ENCODE results near the gene DNLZ.

Gene DNLZ

GRCh38 chr9:136374183-136374575, 10.6 kb upstream of the DNLZ start:
- no peak for DNase-seq

- DNase-seq: peak; percentile 74
These were observed 10.0 kb upstream of the DNLZ start, which contains the start of gene CARD9 for GRCh38 chr9:136373300-136374182. CARD9 (minus strand) TSS chr9:136373669; CDS start chr9:136372078, 1,591 bp downstream.

- DNase-seq: peak; percentile 66
These were observed 9.2 kb upstream of the DNLZ start for GRCh38 chr9:136372561-136373299.

DNA sequence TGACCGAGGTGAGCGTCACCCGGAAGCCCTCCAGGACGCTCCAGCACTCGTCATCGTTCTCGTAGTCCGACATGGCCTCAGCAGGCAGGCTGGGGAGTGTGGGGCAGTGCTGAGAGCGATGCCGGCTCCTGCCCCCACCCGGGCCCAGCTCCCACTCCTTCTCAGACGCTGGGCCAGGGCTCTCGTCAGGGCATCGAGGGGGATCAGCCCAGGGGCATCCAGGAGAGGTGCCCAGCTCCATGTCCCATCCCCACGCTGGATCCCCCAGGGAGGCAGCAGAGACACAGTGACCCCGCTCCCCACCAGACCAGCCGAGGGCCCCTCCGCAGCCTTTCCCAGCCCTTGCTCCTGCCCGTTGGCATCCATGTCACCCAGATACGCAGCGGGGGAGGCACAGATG, 8.5 kb upstream of the DNLZ start:
- no peak for DNase-seq

GRCh38 chr9:136371533-136371880, 8.0 kb upstream of the DNLZ start:
- no peak for DNase-seq

DNA sequence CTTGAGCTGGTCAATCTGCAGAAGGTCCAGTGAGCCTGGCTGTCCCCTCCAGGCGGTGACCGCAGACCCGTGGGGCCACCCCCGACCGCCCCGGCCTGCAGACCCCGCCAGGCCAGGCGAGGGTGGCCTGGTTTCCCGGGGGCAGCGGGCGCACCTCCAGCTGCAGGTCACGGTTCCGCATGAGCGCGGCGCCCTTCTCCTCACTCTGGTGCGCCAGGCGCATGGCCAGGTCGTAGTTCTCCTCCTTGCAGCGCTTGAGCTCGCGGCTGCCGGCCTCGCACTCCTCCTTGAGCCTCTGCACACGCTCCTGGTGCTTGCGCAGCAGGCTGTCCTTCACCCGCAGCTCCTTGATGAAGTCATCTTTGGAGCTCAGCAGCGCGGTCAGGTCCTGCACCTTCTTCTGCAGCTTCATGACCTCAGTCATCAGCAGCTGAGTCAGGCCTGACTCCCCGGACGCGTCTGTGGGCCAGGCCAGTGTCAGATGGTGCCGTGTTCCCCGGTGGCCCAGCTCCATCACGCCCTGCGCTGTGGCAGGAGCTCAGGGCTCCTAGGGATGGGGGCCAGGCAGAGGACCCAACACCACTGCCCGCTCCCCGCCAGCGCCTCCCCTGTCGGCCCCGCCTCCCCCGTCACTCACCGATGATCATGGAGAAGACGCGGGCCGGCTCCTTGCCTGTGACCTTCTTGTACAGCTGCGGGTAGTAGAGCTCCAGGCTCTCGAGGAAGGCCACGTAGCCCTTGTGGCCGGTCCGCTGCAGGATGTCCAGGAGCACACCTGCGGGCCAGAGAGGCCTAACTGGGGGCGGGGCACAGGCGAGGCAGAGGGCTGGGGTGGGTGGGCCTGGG, 7.4 kb upstream of the DNLZ start:
- DNase-seq: no peak

DNA sequence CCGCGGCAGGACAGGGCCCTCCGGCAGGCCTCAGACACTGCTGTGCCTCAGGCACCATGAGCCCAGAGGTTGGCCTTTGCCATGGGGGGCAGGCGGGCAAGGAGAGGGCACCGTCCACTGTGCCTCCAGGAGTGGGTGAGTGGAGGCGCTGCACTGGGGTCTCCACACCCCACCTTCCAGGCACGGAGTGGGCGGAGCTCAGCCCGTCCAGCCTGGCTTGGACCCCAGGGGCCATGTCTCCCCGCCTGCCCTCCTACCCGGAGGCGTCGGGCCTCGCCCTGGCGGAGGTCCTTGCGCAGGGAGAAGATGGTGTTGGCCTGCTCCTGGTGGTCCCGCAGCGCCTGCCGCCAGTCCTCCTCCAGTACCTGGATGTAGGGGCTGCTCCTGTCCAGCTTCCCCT, 6.5 kb upstream of the DNLZ start:
- no peak for DNase-seq

GRCh38 chr9:136368190-136368589, 4.6 kb upstream of the DNLZ start:
- no peak for DNase-seq

GRCh38 chr9:136367296-136368145, 4.0 kb upstream of the DNLZ start:
- no peak for DNase-seq

- no peak for DNase-seq
These were observed 3.3 kb upstream of the DNLZ start for GRCh38 chr9:136366826-136367225.

- no peak for DNase-seq
These were observed 2.3 kb upstream of the DNLZ start for GRCh38 chr9:136365775-136366222.

GRCh38 chr9:136364942-136365774, 1.6 kb upstream of the DNLZ start:
- peak; percentile 72 for DNase-seq

DNA sequence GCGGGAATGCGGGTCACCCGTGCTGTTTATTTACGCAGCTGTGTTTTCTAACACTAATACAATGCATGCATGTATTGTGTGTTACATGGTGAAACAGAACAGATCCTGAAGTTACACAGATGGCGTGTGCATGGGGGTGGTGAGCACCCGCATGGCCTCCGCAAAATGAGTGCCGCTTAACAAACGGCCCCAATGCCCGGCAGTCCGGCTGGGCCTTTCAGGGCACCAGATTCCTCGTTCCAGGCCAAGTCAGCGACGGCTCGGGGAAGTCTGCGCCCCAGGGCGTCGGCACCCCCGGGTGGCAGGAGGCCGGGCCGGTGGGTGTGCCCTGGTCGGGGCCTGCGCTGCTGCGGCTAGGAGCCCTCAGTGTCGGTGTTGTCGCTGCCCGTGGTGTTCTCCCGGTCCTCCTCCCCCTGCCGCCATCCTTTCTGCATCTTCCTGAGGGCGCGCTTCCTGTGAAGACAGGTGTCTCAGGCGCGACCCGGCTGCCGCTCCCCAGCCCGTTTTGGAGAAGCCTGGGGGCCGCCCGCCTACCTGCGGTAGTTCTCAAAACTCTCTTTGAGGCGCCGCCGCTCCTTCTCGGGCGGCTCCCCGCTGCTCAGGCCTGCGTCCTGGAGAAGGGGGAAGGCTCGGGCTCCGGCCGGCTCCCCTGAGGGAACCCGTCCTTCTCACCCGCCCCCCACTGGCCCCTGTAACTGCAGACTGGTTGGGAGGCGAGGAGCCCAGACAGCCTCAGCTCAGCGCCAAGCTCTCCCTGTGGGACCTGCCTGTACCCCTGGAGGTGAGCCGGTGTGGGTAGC, 605 bp upstream of the DNLZ start:
- DNase-seq: peak; percentile 51

- DNase-seq: no peak
These were observed 1.1 kb downstream of the DNLZ start for GRCh38 chr9:136362450-136362784.

DNA sequence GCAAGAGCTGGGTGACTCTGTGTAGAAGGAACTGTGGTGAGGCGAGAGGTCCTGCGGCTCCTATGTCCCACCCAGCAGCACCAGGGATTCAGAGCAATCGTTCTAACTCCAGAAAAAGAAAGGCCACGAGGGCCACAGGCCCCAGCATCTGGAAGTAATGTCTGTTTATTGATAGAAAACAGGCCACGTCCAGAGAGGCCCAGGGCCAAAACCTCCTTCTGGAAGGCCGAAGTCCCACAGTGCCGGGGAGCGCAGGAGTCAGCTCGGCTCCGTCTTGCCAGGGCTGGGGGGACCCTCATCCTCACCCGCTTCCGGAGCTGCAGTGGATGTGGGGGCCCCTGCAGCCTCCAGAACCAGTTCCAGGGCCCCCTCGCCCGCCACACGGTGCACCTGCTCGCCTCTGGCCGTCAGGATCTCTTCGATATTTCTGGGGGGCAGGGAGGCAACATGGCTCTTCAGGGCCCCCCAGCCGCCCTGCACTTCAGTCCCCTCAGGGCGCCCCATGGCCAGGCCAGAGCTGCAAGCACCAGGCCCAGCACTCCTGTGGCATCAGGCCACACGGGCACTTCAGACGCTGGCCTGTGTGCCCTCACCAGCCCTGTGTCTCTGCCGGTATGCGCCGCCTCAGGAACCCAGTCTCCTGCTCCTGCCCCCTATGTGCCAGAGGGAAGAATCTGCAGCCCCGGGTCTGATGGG, 1.6 kb downstream of the DNLZ start:
- no peak for DNase-seq

GRCh38 chr9:136361047-136361753, 2.3 kb downstream of the DNLZ start:
- no peak for DNase-seq

- DNase-seq: no peak
These were observed 3.5 kb downstream of the DNLZ start for GRCh38 chr9:136359774-136360718.

DNA sequence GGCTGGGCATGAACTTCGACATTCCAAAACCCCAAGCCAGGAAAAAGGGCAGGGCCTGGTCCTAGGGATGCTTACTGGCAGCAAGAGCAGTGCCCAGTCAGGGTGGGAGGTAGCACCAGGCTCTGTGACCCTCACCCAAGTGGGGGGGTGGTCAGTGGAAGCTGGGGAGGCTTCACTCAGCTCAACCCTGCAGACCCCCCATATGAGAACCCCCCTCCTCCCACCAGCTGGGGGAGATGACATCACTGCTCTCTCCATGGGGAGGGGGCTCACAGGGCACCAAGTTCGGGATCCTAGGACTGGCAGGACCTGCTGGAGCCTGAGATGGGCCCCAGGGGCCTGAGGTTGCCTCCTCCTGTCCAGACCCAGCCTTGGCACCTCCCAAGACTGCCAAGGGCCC, 4.7 kb downstream of the DNLZ start:
- no peak for DNase-seq
